Measurements from ENCODE around the gene USP32.

USP32 gene

DNA sequence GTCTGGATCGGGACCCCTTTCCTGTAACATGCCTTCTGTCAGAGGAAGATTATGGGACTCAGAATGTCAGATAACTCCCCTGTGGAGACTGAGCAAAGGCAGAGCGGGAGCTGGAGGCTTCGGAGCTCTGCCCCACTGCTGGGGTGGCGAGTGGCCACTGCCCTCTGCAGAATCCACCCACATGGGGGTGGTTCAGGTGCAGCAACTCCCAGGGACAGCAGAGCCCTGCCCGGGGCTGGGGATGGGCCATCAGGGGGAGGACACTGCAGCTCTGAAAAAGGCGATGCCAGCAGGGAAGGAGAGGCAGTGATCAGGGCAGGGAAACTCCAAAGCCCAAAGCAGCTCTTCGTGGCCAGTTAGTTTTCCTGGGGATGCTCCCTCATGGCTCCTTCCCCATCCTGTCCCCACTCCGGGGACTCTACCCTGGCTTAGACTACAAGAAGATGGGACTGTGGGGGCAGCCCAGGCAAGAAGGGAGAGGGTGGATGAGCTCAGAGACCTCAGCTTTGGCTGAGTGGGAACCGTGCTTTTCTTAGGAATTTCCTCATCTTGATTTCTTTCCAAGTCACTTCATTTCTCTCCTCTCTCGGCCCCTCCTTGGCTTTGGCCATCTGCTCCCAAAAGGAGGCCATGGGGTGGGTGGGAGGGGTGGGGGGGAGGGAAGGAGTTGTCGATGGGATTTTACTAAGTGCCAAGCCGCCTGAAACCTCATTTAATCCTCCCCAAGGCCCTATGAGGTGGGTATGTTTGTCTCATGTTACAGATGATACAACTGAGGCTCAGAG lies 238.1 kb downstream of the USP32 start:
- Histone ChIP-seq H3K9ac (ENCODE audit: low read length) (no peak overlapping the region), H3K79me2 (ENCODE audit: insufficient read depth, low read length) (no peaks in the 10 kb centered on the region), H3K27ac (ENCODE audit: low read depth, low read length, poor library complexity, severe bottlenecking) (no peak overlapping the region), H3K9me3 (ENCODE audit: low read length) (no peaks in the 10 kb centered on the region), H4K20me1 (ENCODE audit: insufficient read depth, low read length) (no peaks in the 10 kb centered on the region), H3K4me3 (ENCODE audit: low read depth, low read length, poor library complexity, severe bottlenecking) (no peak overlapping the region), H3K9me2 (ENCODE audit: low read depth, low read length) (no peaks in the 10 kb centered on the region), H3K4me1 (ENCODE audit: insufficient read depth, low read length, severe bottlenecking) (peaks cover 11% of the 10 kb centered on the region), H2AFZ (ENCODE audit: low read length) (no peak overlapping the region), H3F3A (ENCODE audit: insufficient read depth, low read length) (no peaks in the 10 kb centered on the region), H3K27me3 (ENCODE audit: insufficient read depth, low read length) (peaks cover 15% of the 10 kb centered on the region; the same call in 1 of the 2 replicates), H3K4me2 (ENCODE audit: low read length) (no peak overlapping the region), H3K36me3 (ENCODE audit: insufficient read depth, low read length) (no peaks in the 10 kb centered on the region)
- TF ChIP-seq EZH2 (IDR thresholded peaks at IDR 0.05; ENCODE audit: borderline replicate concordance, low read length): no peak
- TF ChIP-seq, protein P1, sequence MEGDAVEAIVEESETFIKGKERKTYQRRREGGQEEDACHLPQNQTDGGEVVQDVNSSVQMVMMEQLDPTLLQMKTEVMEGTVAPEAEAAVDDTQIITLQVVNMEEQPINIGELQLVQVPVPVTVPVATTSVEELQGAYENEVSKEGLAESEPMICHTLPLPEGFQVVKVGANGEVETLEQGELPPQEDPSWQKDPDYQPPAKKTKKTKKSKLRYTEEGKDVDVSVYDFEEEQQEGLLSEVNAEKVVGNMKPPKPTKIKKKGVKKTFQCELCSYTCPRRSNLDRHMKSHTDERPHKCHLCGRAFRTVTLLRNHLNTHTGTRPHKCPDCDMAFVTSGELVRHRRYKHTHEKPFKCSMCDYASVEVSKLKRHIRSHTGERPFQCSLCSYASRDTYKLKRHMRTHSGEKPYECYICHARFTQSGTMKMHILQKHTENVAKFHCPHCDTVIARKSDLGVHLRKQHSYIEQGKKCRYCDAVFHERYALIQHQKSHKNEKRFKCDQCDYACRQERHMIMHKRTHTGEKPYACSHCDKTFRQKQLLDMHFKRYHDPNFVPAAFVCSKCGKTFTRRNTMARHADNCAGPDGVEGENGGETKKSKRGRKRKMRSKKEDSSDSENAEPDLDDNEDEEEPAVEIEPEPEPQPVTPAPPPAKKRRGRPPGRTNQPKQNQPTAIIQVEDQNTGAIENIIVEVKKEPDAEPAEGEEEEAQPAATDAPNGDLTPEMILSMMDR (IDR thresholded peaks at IDR 0.05; ENCODE audit: low read length): no peak

DNA sequence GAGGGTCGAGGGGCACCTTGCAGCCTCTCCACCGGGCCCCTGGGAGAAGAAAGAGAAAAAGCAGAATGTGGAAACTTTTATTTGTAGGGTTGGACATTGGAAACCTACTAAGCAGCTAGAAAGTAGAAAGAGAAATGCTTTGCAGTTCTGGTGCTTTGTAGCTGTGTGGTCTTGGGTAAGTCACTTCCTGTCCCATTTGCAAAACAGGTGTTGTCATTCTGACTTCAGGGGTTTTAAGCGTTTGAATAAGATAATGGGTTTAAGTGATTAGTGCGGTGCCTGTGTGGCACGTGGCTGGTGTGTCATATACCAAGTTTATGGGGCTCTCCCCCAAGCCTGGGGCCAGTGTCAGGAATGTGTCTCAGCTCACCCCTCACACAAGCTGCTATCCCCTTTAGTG lies 240.6 kb downstream of the USP32 start:
- no peaks in the 10 kb centered on the region for H3K79me2 ChIP-seq (ENCODE audit: insufficient read depth, low read length)
- no peak overlapping the region for H2AFZ ChIP-seq (ENCODE audit: low read length)
- TF ChIP-seq, protein P1 (IDR thresholded peaks at IDR 0.05; ENCODE audit: low read length): no peak
- TF ChIP-seq EZH2 (IDR thresholded peaks at IDR 0.05; ENCODE audit: borderline replicate concordance, low read length): no peak
- H3K4me1 ChIP-seq (ENCODE audit: insufficient read depth, low read length, severe bottlenecking): peaks cover 11% of the 10 kb centered on the region
- H3K4me3 ChIP-seq (ENCODE audit: low read depth, low read length, poor library complexity, severe bottlenecking): no peak overlapping the region
- no peak overlapping the region for H3K27ac ChIP-seq (ENCODE audit: low read depth, low read length, poor library complexity, severe bottlenecking)
- H3K9me2 ChIP-seq (ENCODE audit: low read depth, low read length): no peaks in the 10 kb centered on the region
- no peaks in the 10 kb centered on the region for H4K20me1 ChIP-seq (ENCODE audit: insufficient read depth, low read length)
- H3F3A ChIP-seq (ENCODE audit: insufficient read depth, low read length): no peaks in the 10 kb centered on the region
- H3K27me3 ChIP-seq (ENCODE audit: insufficient read depth, low read length): peaks cover 14% of the 10 kb centered on the region
- H3K9ac ChIP-seq (ENCODE audit: low read length): no peak overlapping the region
- H3K4me2 ChIP-seq (ENCODE audit: low read length): no peak overlapping the region; the same call in 1 of the 2 replicates
- H3K9me3 ChIP-seq (ENCODE audit: low read length): no peaks in the 10 kb centered on the region
- no peaks in the 10 kb centered on the region for H3K36me3 ChIP-seq (ENCODE audit: insufficient read depth, low read length)

DNA sequence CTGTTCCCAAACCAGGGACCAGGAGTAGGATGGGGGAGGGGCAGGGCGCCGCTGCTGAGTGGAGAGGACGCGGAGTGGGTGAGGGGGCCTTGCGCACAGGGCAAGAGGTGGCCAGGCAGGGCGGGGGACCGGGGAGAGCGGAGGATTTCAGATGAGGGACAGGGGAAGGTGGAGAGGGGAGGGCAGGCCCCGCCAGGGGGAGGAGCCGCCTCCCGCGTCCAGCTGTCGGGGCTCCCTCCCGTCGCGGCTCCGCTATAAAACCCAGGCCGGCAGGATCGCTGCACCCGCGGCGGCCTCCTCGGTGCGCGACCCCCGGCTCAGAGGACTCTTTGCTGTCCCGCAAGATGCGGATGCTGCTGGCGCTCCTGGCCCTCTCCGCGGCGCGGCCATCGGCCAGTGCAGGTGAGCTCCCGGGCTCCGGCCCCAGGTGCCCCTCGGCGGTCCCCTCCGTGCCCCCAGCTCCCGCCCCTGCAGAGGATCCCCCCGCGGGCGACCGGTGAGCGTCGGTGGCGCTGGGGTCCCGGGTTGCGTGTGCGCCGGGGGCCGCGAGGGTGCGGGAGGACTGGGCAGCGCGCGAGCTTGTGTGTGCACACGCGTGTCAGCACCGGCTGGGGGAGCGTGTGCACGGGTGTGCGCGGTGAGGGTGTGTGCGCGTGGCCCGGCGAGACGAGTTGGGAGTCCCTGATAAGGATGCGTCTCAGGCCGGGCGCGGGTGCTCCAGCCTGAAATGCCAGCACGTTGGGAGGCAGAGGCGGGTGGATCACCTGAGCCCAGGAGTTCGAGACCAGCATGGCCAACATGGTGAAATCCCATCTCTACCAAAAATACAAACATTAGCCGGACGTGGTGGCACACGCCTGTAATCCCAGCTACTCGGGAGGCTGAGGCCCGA lies 242.0 kb downstream of the USP32 start, which contains the start of gene CA4:
Gene CA4 (plus strand): TSS at position 283 of the 892 bp plus-strand sequence. CDS start 62 bp downstream, at position 345.
- Histone ChIP-seq H3K4me1 (ENCODE audit: insufficient read depth, low read length, severe bottlenecking) (peaks cover 11% of the 10 kb centered on the region), H3F3A (ENCODE audit: insufficient read depth, low read length) (no peaks in the 10 kb centered on the region), H3K4me3 (ENCODE audit: low read depth, low read length, poor library complexity, severe bottlenecking) (no peak within 1 kb of the TSS), H3K4me2 (ENCODE audit: low read length) (no peak within 1 kb of the TSS), H3K9ac (ENCODE audit: low read length) (no peak within 1 kb of the TSS), H3K9me3 (ENCODE audit: low read length) (no peaks in the 10 kb centered on the region), H3K9me2 (ENCODE audit: low read depth, low read length) (no peaks in the 10 kb centered on the region), H3K27ac (ENCODE audit: low read depth, low read length, poor library complexity, severe bottlenecking) (no peak within 1 kb of the TSS), H3K36me3 (ENCODE audit: insufficient read depth, low read length) (no peaks in the 10 kb centered on the region), H2AFZ (ENCODE audit: low read length) (no peak within 1 kb of the TSS), H4K20me1 (ENCODE audit: insufficient read depth, low read length) (no peaks in the 10 kb centered on the region), H3K79me2 (ENCODE audit: insufficient read depth, low read length) (no peaks in the 10 kb centered on the region), H3K27me3 (ENCODE audit: insufficient read depth, low read length) (peaks cover 5% of the 10 kb centered on the region; the same call in 1 of the 2 replicates)
- TF ChIP-seq EZH2 (IDR thresholded peaks at IDR 0.05; ENCODE audit: borderline replicate concordance, low read length): no peak
- TF ChIP-seq, protein P1 (IDR thresholded peaks at IDR 0.05; ENCODE audit: low read length): no peak

Measured in OCI-LY1 (cell line).